DOHH2 (cell line): ENCODE measurements around the gene PCDHB11.

Source experiments
- H3F3A ChIP-seq: fragments of 200-600 bp; sonication (generic), shearing (Covaris generic); 2 replicates; pipeline ENCODE4 v1.6.0; 2016; ENCODE audit warnings: antibody characterized with exemption, mild to moderate bottlenecking; ENCODE audit not compliant: control insufficient read depth, insufficient read depth
- H3K27ac ChIP-seq: fragments of 200-600 bp; sonication (generic); 2 replicates; pipeline ENCODE4 v1.5.1; 2014; ENCODE audit warnings: low read depth, mild to moderate bottlenecking, low read length, moderate library complexity
- H3K27me3 ChIP-seq: fragments of 200-600 bp; sonication (generic); 2 replicates; pipeline ENCODE4 v1.6.1; 2014; ENCODE audit warnings: mild to moderate bottlenecking, low read length, mixed read lengths; ENCODE audit not compliant: control insufficient read depth
- H3K36me3 ChIP-seq: fragments of 200-600 bp; sonication (generic); 2 replicates; pipeline ENCODE4 v1.6.1; 2014; ENCODE audit warnings: mild to moderate bottlenecking, low read length, moderate library complexity, mixed read lengths; ENCODE audit not compliant: control insufficient read depth
- H3K4me1 ChIP-seq: fragments of 200-600 bp; sonication (generic); 2 replicates; pipeline ENCODE4 v1.6.1; 2014; ENCODE audit warnings: mild to moderate bottlenecking, low read length, mixed read lengths; ENCODE audit not compliant: control insufficient read depth
- H3K4me2 ChIP-seq: fragments of 200-600 bp; sonication (generic); 2 replicates; pipeline ENCODE4 v1.6.0; 2014; ENCODE audit warnings: mild to moderate bottlenecking, low read length, moderate library complexity
- H3K4me3 ChIP-seq: fragments of 200-600 bp; sonication (generic); 2 replicates; pipeline ENCODE4 v1.5.1; 2014; ENCODE audit warnings: mild to moderate bottlenecking, low read length, mixed read lengths
- H3K79me2 ChIP-seq: fragments of 200-600 bp; sonication (generic); 2 replicates; pipeline ENCODE4 v1.6.1; 2014; ENCODE audit warnings: mild to moderate bottlenecking, low read length, mixed read lengths; ENCODE audit not compliant: control insufficient read depth
- H3K9me2 ChIP-seq: fragments of 200-600 bp; sonication (generic); replicated peaks from 2 replicates; pipeline ENCODE4 v1.6.1; 2014; ENCODE audit warnings: mild to moderate bottlenecking, low read length, mixed read lengths; ENCODE audit not compliant: control insufficient read depth
- H3K9me3 ChIP-seq: fragments of 200-600 bp; sonication (generic); 2 replicates; pipeline ENCODE4 v1.6.1; 2014; ENCODE audit warnings: antibody characterized with exemption, low read length, mixed read lengths; ENCODE audit not compliant: control insufficient read depth, insufficient read depth
- H4K20me1 ChIP-seq: fragments of 200-600 bp; sonication (generic); 2 replicates; pipeline ENCODE4 v1.6.0; 2014; ENCODE audit warnings: low read depth, mild to moderate bottlenecking, antibody characterized with exemption, low read length, moderate library complexity; ENCODE audit not compliant: control insufficient read depth, insufficient read depth
- CTCF ChIP-seq: fragments of 200-600 bp; sonication (generic); IDR thresholded peaks from one replicate; pipeline ENCODE4 v1.5.1; 2014; ENCODE audit warnings: antibody characterized with exemption, mild to moderate bottlenecking, low read depth, low read length; ENCODE audit not compliant: poor library complexity, severe bottlenecking
- EZH2phosphoT487 ChIP-seq: fragments of 200-600 bp; sonication (generic); IDR thresholded peaks from 2 replicates; pipeline ENCODE4 v1.6.1; 2017; ENCODE audit warnings: borderline replicate concordance, mild to moderate bottlenecking, antibody characterized with exemption, low read length, moderate library complexity, mixed read lengths

PCDHB11 gene

GRCh38 chr5:141199359-141200235 lies at the start of gene PCDHB11:
TSS of gene PCDHB11 (plus strand) at chr5:141199627. CDS start at chr5:141199775, 148 bp downstream.
- Histone ChIP-seq H3K27me3 (no peaks in the 10 kb centered on the region), H3K79me2 (no peaks in the 10 kb centered on the region), H3K4me3 (no peak within 1 kb of the TSS), H3K4me2 (no peak within 1 kb of the TSS), H3F3A (no peaks in the 10 kb centered on the region; the same call in 1 of the 2 replicates), H3K27ac (no peak within 1 kb of the TSS), H4K20me1 (no peaks in the 10 kb centered on the region), H3K36me3 (no peaks in the 10 kb centered on the region), H3K4me1 (no peaks in the 10 kb centered on the region), H3K9me2 (no peaks in the 10 kb centered on the region), H3K9me3 (no peaks in the 10 kb centered on the region; the same call in 1 of the 2 replicates)
- peak; percentile 58 for TF ChIP-seq CTCF
- no peak for TF ChIP-seq EZH2phosphoT487

DNA sequence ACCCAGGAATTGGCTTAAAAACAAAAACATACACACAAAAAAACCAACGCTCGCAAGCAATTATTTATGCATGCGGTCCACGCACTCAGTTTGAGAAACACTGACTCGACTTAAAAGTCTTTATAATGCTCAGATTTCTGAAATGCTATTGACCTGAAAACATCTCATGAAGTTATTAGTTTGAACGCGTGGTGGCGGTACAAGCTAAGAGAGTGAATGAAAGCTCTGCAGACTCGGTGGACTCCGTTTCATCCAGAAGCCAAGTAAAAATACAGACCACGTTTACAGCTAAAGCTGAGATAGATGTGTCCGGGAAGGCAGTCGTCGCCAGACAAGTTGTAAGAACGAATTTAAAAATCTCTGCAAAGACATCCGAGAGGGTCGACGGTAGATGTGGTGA lies 49.6 kb upstream of the PCDHB11 start, which contains the start of gene PCDHB6:
TSS of gene PCDHB6 (plus strand) at position 246 of the 400 bp plus-strand sequence. CDS start 201 bp downstream, outside the sequence.
- Histone ChIP-seq H3K79me2 (no peaks in the 10 kb centered on the region), H3K4me1 (no peaks in the 10 kb centered on the region), H4K20me1 (no peaks in the 10 kb centered on the region), H3K36me3 (no peaks in the 10 kb centered on the region), H3K27ac (no peak within 1 kb of the TSS), H3F3A (no peaks in the 10 kb centered on the region), H3K4me3 (no peak within 1 kb of the TSS), H3K9me3 (no peaks in the 10 kb centered on the region), H3K27me3 (no peaks in the 10 kb centered on the region), H3K9me2 (no peaks in the 10 kb centered on the region), H3K4me2 (no peak within 1 kb of the TSS)
- TF ChIP-seq EZH2phosphoT487 (no peak), CTCF (peak; percentile 44)

- Histone ChIP-seq H3K27ac (no peak overlapping the region), H4K20me1 (no peaks in the 10 kb centered on the region), H3K4me1 (no peaks in the 10 kb centered on the region), H3K9me3 (no peaks in the 10 kb centered on the region), H3K9me2 (no peaks in the 10 kb centered on the region), H3K4me2 (no peak overlapping the region), H3K4me3 (no peak overlapping the region), H3F3A (no peaks in the 10 kb centered on the region), H3K79me2 (no peaks in the 10 kb centered on the region), H3K27me3 (no peaks in the 10 kb centered on the region), H3K36me3 (no peaks in the 10 kb centered on the region)
- TF ChIP-seq CTCF = no peak
- TF ChIP-seq EZH2phosphoT487 = no peak
These were observed 49.0 kb upstream of the PCDHB11 start for GRCh38 chr5:141150224-141150992.
